Measurements from ENCODE around the gene PLCD1.
A peak's percentile ranks its signal among the peaks of the same experiment; 100 is the strongest.

The PLCD1 gene

GRCh38 chr3:37986479-37987314, 42.7 kb downstream of the PLCD1 start:
- H4K91ac ChIP-seq (ENCODE audit: low read depth, low read length, poor library complexity), result no peak overlapping the region
- no peak overlapping the region for H3K4ac ChIP-seq (ENCODE audit: low read length)
- peak overlapping the region; percentile 72 for H3K18ac ChIP-seq (ENCODE audit: low read length)
- DNase-seq (ENCODE audit: low spot score), result no peak
- no peaks in the 10 kb centered on the region for H3K79me1 ChIP-seq (ENCODE audit: low read depth, low read length)
- peak overlapping the region; percentile 85 for H3K23ac ChIP-seq (ENCODE audit: low read depth, low read length, poor library complexity)
- peak overlapping the region; percentile 85 for H2AK5ac ChIP-seq (ENCODE audit: low read depth, low read length)
- no peak overlapping the region for H2BK12ac ChIP-seq (ENCODE audit: low read length)
- H2BK15ac ChIP-seq (ENCODE audit: low read length), result no peak overlapping the region
- H3K4me2 ChIP-seq (ENCODE audit: insufficient read depth, low read length, poor library complexity, severe bottlenecking), result no peak overlapping the region
- no peak overlapping the region for H3K27ac ChIP-seq (replicated peaks; ENCODE audit: low read length)
- H3K36me3 ChIP-seq (replicated peaks in 1 of 2; ENCODE audit: control insufficient read depth in 2 of 2, insufficient read depth in 2 of 2, low read length in 2 of 2), result peaks cover 1 to 24% of the 10 kb centered on the region in 2 donors
- no peak overlapping the region for H2AFZ ChIP-seq (ENCODE audit: low read length)
- H3K4me3 ChIP-seq (ENCODE audit: low read length in 2 of 2), result no peak overlapping the region
- no peak overlapping the region for H4K8ac ChIP-seq (ENCODE audit: low read depth, low read length)
- no peak overlapping the region for H2BK5ac ChIP-seq (ENCODE audit: low read length)
- no peaks in the 10 kb centered on the region for H3K4me1 ChIP-seq (ENCODE audit: control insufficient read depth in 2 of 2, insufficient read depth in 1 of 2, low read depth in 1 of 2, low read length in 2 of 2)
- H3K14ac ChIP-seq (ENCODE audit: low read length), result peak overlapping the region; percentile 64
- no peaks in the 10 kb centered on the region for H3K9me3 ChIP-seq (replicated peaks in 1 of 2; ENCODE audit: control insufficient read depth in 2 of 2, insufficient read depth in 1 of 2, low read depth in 1 of 2, low read length in 2 of 2)
- H3K9ac ChIP-seq (ENCODE audit: low read depth, low read length, poor library complexity), result peak overlapping the region; percentile 13
- H3K27me3 ChIP-seq (ENCODE audit: control insufficient read depth in 3 of 3, insufficient read depth in 3 of 3, low read depth in 1 of 3, low read length in 3 of 3), result peaks cover 0 to 27% (median 0%) of the 10 kb centered on the region in 3 experiments
- H2BK120ac ChIP-seq (ENCODE audit: low read depth, low read length), result peak overlapping the region; percentile 20
- WGBS, 2 donors (ENCODE audit: extremely low coverage in 2 of 2, insufficient read length in 2 of 2, insufficient replicate concordance in 1 of 2), result no CpG with 5 or more reads among the region's 12 CpGs

- no peak overlapping the region for H3K27ac ChIP-seq (replicated peaks; ENCODE audit: low read length)
- H3K14ac ChIP-seq (ENCODE audit: low read length), result no peak overlapping the region
- no peak overlapping the region for H2BK12ac ChIP-seq (ENCODE audit: low read length)
- no peak overlapping the region for H2AFZ ChIP-seq (ENCODE audit: low read length)
- H2BK120ac ChIP-seq (ENCODE audit: low read depth, low read length), result no peak overlapping the region
- H3K4me2 ChIP-seq (ENCODE audit: insufficient read depth, low read length, poor library complexity, severe bottlenecking), result no peak overlapping the region
- no peak overlapping the region for H3K9ac ChIP-seq (ENCODE audit: low read depth, low read length, poor library complexity)
- no peak for DNase-seq (ENCODE audit: low spot score)
- H3K36me3 ChIP-seq (replicated peaks in 1 of 2; ENCODE audit: control insufficient read depth in 2 of 2, insufficient read depth in 2 of 2, low read length in 2 of 2), result peaks cover 2 to 29% of the 10 kb centered on the region in 2 donors
- H3K9me3 ChIP-seq (replicated peaks in 1 of 2; ENCODE audit: control insufficient read depth in 2 of 2, insufficient read depth in 1 of 2, low read depth in 1 of 2, low read length in 2 of 2), result no peaks in the 10 kb centered on the region
- no peaks in the 10 kb centered on the region for H3K79me1 ChIP-seq (ENCODE audit: low read depth, low read length)
- H3K23ac ChIP-seq (ENCODE audit: low read depth, low read length, poor library complexity), result no peak overlapping the region
- H2BK15ac ChIP-seq (ENCODE audit: low read length), result no peak overlapping the region
- H3K27me3 ChIP-seq (ENCODE audit: control insufficient read depth in 3 of 3, insufficient read depth in 3 of 3, low read depth in 1 of 3, low read length in 3 of 3), result peaks cover 0 to 19% (median 0%) of the 10 kb centered on the region in 3 experiments
- no peak overlapping the region for H4K91ac ChIP-seq (ENCODE audit: low read depth, low read length, poor library complexity)
- no peak overlapping the region for H3K4ac ChIP-seq (ENCODE audit: low read length)
- peak overlapping the region; percentile 77 for H4K8ac ChIP-seq (ENCODE audit: low read depth, low read length)
- no peak overlapping the region for H3K18ac ChIP-seq (ENCODE audit: low read length)
- H2AK5ac ChIP-seq (ENCODE audit: low read depth, low read length), result no peak overlapping the region
- WGBS, 2 donors (ENCODE audit: extremely low coverage in 2 of 2, insufficient read length in 2 of 2, insufficient replicate concordance in 1 of 2), result no CpG with 5 or more reads among the region's 8 CpGs
- H3K4me3 ChIP-seq (ENCODE audit: low read length in 2 of 2), result no peak overlapping the region
- H3K4me1 ChIP-seq (ENCODE audit: control insufficient read depth in 2 of 2, insufficient read depth in 1 of 2, low read depth in 1 of 2, low read length in 2 of 2), result no peaks in the 10 kb centered on the region
- H2BK5ac ChIP-seq (ENCODE audit: low read length), result no peak overlapping the region
These were observed 43.7 kb downstream of the PLCD1 start for GRCh38 chr3:37985637-37986320.

- no CpG with 5 or more reads among the region's 7 CpGs for WGBS, 2 donors (ENCODE audit: extremely low coverage in 2 of 2, insufficient read length in 2 of 2, insufficient replicate concordance in 1 of 2)
- no peak overlapping the region for H3K27ac ChIP-seq (replicated peaks; ENCODE audit: low read length)
These were observed 44.8 kb downstream of the PLCD1 start for GRCh38 chr3:37984596-37984995.

GRCh38 chr3:37984051-37984450, 45.4 kb downstream of the PLCD1 start:
- no peak for DNase-seq (ENCODE audit: low spot score)
- Histone ChIP-seq H3K4me2 (ENCODE audit: insufficient read depth, low read length, poor library complexity, severe bottlenecking) (no peak overlapping the region), H2BK120ac (ENCODE audit: low read depth, low read length) (no peak overlapping the region), H3K36me3 (replicated peaks in 1 of 2; ENCODE audit: control insufficient read depth in 2 of 2, insufficient read depth in 2 of 2, low read length in 2 of 2) (peaks cover 5 to 37% of the 10 kb centered on the region in 2 donors), H2BK12ac (ENCODE audit: low read length) (no peak overlapping the region), H3K18ac (ENCODE audit: low read length) (no peak overlapping the region), H3K79me1 (ENCODE audit: low read depth, low read length) (no peaks in the 10 kb centered on the region), H3K23ac (ENCODE audit: low read depth, low read length, poor library complexity) (no peak overlapping the region), H2AFZ (ENCODE audit: low read length) (no peak overlapping the region), H3K4me1 (ENCODE audit: control insufficient read depth in 2 of 2, insufficient read depth in 1 of 2, low read depth in 1 of 2, low read length in 2 of 2) (no peaks in the 10 kb centered on the region), H3K27ac (replicated peaks; ENCODE audit: low read length) (no peak overlapping the region), H4K91ac (ENCODE audit: low read depth, low read length, poor library complexity) (no peak overlapping the region), H3K9ac (ENCODE audit: low read depth, low read length, poor library complexity) (no peak overlapping the region), H2BK5ac (ENCODE audit: low read length) (no peak overlapping the region), H2AK5ac (ENCODE audit: low read depth, low read length) (no peak overlapping the region), H3K14ac (ENCODE audit: low read length) (no peak overlapping the region), H3K9me3 (replicated peaks in 1 of 2; ENCODE audit: control insufficient read depth in 2 of 2, insufficient read depth in 1 of 2, low read depth in 1 of 2, low read length in 2 of 2) (no peaks in the 10 kb centered on the region), H2BK15ac (ENCODE audit: low read length) (no peak overlapping the region), H3K4me3 (ENCODE audit: low read length in 2 of 2) (no peak overlapping the region), H4K8ac (ENCODE audit: low read depth, low read length) (no peak overlapping the region), H3K27me3 (ENCODE audit: control insufficient read depth in 3 of 3, insufficient read depth in 3 of 3, low read depth in 1 of 3, low read length in 3 of 3) (peaks cover 0 to 2% (median 0%) of the 10 kb centered on the region in 3 experiments), H3K4ac (ENCODE audit: low read length) (no peak overlapping the region)
- no CpG with 5 or more reads among the region's 7 CpGs for WGBS, 2 donors (ENCODE audit: extremely low coverage in 2 of 2, insufficient read length in 2 of 2, insufficient replicate concordance in 1 of 2)

More at GRCh38 chr3:37984596-37984995, 44.8 kb downstream of the PLCD1 start:
- Histone ChIP-seq H3K4me2 (ENCODE audit: insufficient read depth, low read length, poor library complexity, severe bottlenecking) (no peak overlapping the region), H3K36me3 (replicated peaks in 1 of 2; ENCODE audit: control insufficient read depth in 2 of 2, insufficient read depth in 2 of 2, low read length in 2 of 2) (peaks cover 5 to 37% of the 10 kb centered on the region in 2 donors), H3K4me3 (ENCODE audit: low read length in 2 of 2) (no peak overlapping the region), H3K9me3 (replicated peaks in 1 of 2; ENCODE audit: control insufficient read depth in 2 of 2, insufficient read depth in 1 of 2, low read depth in 1 of 2, low read length in 2 of 2) (no peaks in the 10 kb centered on the region), H2BK15ac (ENCODE audit: low read length) (no peak overlapping the region), H3K4me1 (ENCODE audit: control insufficient read depth in 2 of 2, insufficient read depth in 1 of 2, low read depth in 1 of 2, low read length in 2 of 2) (no peaks in the 10 kb centered on the region), H3K9ac (ENCODE audit: low read depth, low read length, poor library complexity) (no peak overlapping the region), H3K18ac (ENCODE audit: low read length) (no peak overlapping the region), H3K23ac (ENCODE audit: low read depth, low read length, poor library complexity) (no peak overlapping the region), H2BK12ac (ENCODE audit: low read length) (no peak overlapping the region), H3K79me1 (ENCODE audit: low read depth, low read length) (no peaks in the 10 kb centered on the region), H3K4ac (ENCODE audit: low read length) (no peak overlapping the region), H4K8ac (ENCODE audit: low read depth, low read length) (no peak overlapping the region), H2BK120ac (ENCODE audit: low read depth, low read length) (no peak overlapping the region), H2AK5ac (ENCODE audit: low read depth, low read length) (no peak overlapping the region), H3K27me3 (ENCODE audit: control insufficient read depth in 3 of 3, insufficient read depth in 3 of 3, low read depth in 1 of 3, low read length in 3 of 3) (peaks cover 0 to 7% (median 0%) of the 10 kb centered on the region in 3 experiments), H3K14ac (ENCODE audit: low read length) (no peak overlapping the region), H4K91ac (ENCODE audit: low read depth, low read length, poor library complexity) (no peak overlapping the region), H2BK5ac (ENCODE audit: low read length) (no peak overlapping the region), H2AFZ (ENCODE audit: low read length) (no peak overlapping the region)
- DNase-seq (ENCODE audit: low spot score), result no peak
